Type B pancreatic cell (in vitro differentiated cells): ENCODE measurements around the gene RNF214. TPM values are rescaled to one million over a fixed set of nuclear protein-coding genes. Genes with fewer than 3 reads are reported as not detected.
A peak's percentile ranks its signal among the peaks of the same experiment; 100 is the strongest.

Experiments
- DNase-seq: peaks from one replicate; pipeline ENCODE4 v3.0.0; 2021; ENCODE audit warnings: mixed read lengths; ENCODE audit not compliant: unreplicated experiment; ENCODE audit errors: extremely low spot score
- H3K27ac Mint-ChIP-seq: 2 replicates; pipeline ENCODE4 v1.8.0; 2021; ENCODE audit warnings: mild to moderate bottlenecking, mixed read lengths
- H3K27me3 Mint-ChIP-seq: 2 replicates; pipeline ENCODE4 v1.8.0; 2021; ENCODE audit warnings: mixed read lengths
- H3K36me3 Mint-ChIP-seq: 2 replicates; pipeline ENCODE4 v1.8.0; 2021; ENCODE audit warnings: mixed read lengths
- H3K4me1 Mint-ChIP-seq: one replicate; pipeline ENCODE4 v1.8.0; 2021; ENCODE audit warnings: mixed read lengths; ENCODE audit not compliant: unreplicated experiment
- H3K4me3 Mint-ChIP-seq: 2 replicates; pipeline ENCODE4 v1.8.0; 2021; ENCODE audit warnings: mild to moderate bottlenecking, mixed read lengths
- H3K9me3 Mint-ChIP-seq: 2 replicates; pipeline ENCODE4 v1.8.0; 2021; ENCODE audit warnings: mixed read lengths
- CTCF ChIP-seq: fragments of 200-600 bp; sonication (generic); conservative IDR thresholded peaks from 2 replicates; pipeline ENCODE4 v1.5.0; 2021; ENCODE audit warnings: antibody characterized with exemption, mild to moderate bottlenecking
- total RNA-seq: library from RNA; stranded (reverse); gene quantifications from 2 replicates; pipeline ENCODE4 v1.2.1, GENCODE V29; 2021; ENCODE audit warnings: low replicate concordance

RNF214 gene
- total RNA-seq, 1 donor from 2014 or later, result 34.7 TPM

- Mint-ChIP-seq H3K4me1 (peaks cover 35% of the 10 kb centered on the region), H3K27ac (peak overlapping the region; percentile 96), H3K36me3 (peaks cover 4% of the 10 kb centered on the region), H3K27me3 (no peaks in the 10 kb centered on the region), H3K9me3 (no peaks in the 10 kb centered on the region), H3K4me3 (peak overlapping the region; percentile 100)
- no peak for DNase-seq
- TF ChIP-seq CTCF, result no peak
Measured at GRCh38 chr11:117230999-117231841, 1.3 kb upstream of the RNF214 start.

- Mint-ChIP-seq H3K9me3 (no peaks in the 10 kb centered on the region), H3K4me1 (peaks cover 30% of the 10 kb centered on the region), H3K36me3 (no peaks in the 10 kb centered on the region), H3K27ac (peak within 1 kb of the TSS; percentile 96), H3K27me3 (no peaks in the 10 kb centered on the region), H3K4me3 (peak within 1 kb of the TSS; percentile 100)
- DNase-seq, result no peak
- TF ChIP-seq CTCF, result no peak
Measured at GRCh38 chr11:117231842-117232091, 704 bp upstream of the RNF214 start, which contains the start of gene PCSK7. PCSK7 (minus strand) TSS chr11:117232073; CDS start chr11:117229844, 2,229 bp downstream.

DNA sequence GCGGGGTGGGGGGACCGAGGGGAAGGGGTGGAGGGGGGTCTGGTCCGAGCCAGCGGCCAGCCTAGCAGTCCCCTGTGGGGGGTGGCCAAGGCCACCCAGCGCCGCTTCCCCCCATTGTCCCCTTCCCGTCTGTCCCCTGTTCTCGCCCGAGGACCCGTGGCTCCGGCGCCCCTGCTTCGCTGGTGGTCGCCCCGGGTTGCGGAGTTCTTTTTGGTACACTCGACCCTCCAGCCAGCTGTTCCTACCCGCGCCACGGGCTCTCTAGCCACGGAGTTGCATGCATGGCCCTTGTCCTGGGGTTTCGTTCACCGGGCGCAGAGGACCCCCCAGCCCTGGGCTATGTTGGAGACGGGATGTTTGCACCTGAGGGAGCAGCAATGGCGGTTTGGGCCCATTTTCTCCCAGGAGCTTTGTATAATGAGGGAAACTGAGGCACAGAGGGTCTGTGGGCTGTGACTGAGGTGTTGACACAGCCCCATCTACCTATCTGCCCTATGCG, 489 bp downstream of the RNF214 start:
- H3K4me3 Mint-ChIP-seq, result peak overlapping the region; percentile 92
- H3K4me1 Mint-ChIP-seq, result peaks cover 30% of the 10 kb centered on the region
- H3K27ac Mint-ChIP-seq, result peak overlapping the region; percentile 82
- no peaks in the 10 kb centered on the region for H3K36me3 Mint-ChIP-seq
- H3K27me3 Mint-ChIP-seq, result no peaks in the 10 kb centered on the region
- H3K9me3 Mint-ChIP-seq, result no peaks in the 10 kb centered on the region
- no peak for DNase-seq
- no peak for TF ChIP-seq CTCF

GRCh38 chr11:117238221-117238620, 5.8 kb downstream of the RNF214 start:
- no peak for TF ChIP-seq CTCF

DNA sequence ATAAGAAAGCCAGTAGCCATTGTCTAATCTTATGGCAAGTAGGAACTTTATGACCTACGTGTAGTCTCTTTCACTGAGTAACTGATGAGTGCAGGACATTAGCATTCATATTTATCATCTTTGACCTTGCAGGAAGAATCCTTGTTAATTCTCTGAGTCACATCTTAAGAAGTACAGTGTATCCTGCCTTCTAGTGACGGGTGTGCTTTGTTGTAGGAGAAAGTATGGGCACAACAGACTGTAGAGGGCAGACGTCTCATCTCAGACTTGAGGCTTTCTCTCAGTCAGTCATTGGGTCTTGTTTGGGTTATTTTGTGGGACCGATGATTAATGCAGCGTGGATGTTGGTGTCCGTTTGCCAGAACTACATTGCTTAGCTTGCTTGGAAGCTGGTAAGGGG, 6.8 kb downstream of the RNF214 start:
- Mint-ChIP-seq H3K27me3 (no peaks in the 10 kb centered on the region), H3K4me3 (no peak overlapping the region), H3K9me3 (no peaks in the 10 kb centered on the region), H3K36me3 (peaks cover 18% of the 10 kb centered on the region), H3K4me1 (peaks cover 2% of the 10 kb centered on the region), H3K27ac (no peak overlapping the region)
- TF ChIP-seq CTCF, result no peak
- no peak for DNase-seq

More at GRCh38 chr11:117238221-117238620, 5.8 kb downstream of the RNF214 start:
- Mint-ChIP-seq H3K4me3 (no peak overlapping the region), H3K4me1 (peaks cover 13% of the 10 kb centered on the region), H3K36me3 (peaks cover 15% of the 10 kb centered on the region), H3K27me3 (no peaks in the 10 kb centered on the region), H3K27ac (no peak overlapping the region), H3K9me3 (no peaks in the 10 kb centered on the region)
- DNase-seq, result no peak
